Measurements from ENCODE around the gene CEP131. TPM values are rescaled to one million over a fixed set of nuclear protein-coding genes. Genes with fewer than 3 reads are reported as not detected.

Gene CEP131
- total RNA-seq = 7.5 and 12.0 TPM in 2 replicates

DNA sequence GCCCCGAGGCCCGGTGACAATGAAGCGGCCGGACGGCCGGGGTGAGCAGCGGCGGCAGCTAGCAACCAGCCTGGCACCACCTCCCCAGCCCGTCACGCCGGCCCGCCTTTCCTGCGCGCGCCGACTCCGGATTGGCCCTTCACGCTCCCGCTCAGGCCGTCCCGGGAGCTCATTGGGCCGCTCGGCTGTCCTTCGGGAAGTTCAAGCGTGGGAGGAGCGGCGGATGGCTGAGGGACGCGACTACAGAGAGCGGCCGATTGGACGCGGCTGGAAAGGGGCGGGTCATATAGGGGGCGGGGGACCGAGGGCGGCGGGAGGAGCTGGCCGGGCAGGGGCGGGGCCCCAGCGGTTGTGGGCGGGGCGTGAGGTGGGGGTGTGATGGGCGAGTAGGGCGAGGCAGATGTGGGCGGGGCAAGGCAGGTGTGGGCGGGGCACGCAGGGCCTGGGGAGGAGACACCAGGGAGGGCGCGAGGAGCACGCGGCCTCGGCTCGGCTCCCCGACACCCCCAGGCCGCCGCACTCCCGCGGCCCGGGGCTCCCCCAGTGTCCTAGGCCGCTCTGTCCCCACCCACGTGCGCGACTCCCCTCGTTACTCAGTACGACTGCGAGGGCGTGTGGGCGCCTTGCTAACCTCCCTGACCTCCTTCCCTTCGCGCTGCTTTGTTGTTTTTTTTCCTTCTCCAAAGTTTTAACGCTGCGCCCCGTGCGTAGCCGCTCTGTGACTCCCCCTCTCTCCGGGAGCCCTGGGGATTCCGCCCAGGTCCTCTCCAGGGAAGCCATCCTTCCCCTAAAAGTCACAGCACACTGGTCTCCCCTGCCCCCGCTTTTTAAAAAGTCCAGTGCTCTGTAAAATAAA lies at the start of gene CEP131:
Gene CEP131 (minus strand): TSS at position 60 of the 856 bp plus-strand sequence. CDS start 2,909 bp downstream, outside the sequence.

DNA sequence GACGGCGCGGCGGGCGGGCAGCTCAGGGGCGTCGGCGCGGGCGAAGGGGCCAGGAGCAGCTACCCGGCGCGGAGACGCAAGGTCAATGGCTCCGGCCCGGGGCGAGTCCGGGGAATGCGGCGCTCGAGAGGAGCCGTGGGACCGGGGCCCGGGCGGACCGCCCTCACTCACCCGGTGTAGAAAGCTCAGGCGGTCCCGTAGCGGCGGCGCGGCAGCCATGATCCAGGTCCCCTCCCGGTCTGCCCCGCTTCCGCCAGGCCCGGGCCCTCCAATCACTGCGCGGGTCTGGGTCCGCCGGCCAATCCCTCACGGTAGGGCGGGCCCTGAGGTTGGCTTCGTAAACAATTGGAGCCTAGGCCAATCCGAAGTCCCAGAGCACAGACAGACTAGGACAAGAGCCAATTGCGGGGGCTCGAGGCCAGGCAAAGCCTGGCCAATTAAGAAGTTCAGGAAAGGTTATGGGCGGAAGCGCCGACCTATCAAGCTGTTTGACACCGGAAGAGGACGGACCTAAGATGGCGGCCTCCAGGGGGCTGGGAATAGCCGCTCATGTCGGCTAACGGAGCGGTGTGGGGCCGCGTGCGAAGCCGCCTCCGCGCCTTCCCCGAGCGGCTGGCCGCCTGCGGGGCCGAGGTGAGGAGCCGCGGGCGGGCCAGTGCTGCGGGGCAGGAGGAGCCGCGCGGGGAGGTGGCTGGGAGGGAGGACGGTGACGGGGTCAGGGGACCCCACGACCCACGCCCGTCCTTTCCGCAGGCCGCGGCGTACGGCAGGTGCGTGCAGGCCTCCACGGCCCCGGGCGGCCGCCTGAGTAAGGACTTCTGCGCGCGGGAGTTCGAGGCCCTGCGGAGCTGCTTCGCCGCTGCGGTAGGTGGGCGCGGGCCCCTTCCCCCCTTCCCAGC lies 16.3 kb upstream of the CEP131 start, which contains the start of the genes NDUFAF8 and TEPSIN:
Gene NDUFAF8 (plus strand): TSS at position 504 of the 899 bp plus-strand sequence. CDS start 46 bp downstream, at position 550.
Gene TEPSIN (minus strand): TSS at position 241 of the 899 bp plus-strand sequence. CDS start 22 bp downstream, at position 219.

DNA sequence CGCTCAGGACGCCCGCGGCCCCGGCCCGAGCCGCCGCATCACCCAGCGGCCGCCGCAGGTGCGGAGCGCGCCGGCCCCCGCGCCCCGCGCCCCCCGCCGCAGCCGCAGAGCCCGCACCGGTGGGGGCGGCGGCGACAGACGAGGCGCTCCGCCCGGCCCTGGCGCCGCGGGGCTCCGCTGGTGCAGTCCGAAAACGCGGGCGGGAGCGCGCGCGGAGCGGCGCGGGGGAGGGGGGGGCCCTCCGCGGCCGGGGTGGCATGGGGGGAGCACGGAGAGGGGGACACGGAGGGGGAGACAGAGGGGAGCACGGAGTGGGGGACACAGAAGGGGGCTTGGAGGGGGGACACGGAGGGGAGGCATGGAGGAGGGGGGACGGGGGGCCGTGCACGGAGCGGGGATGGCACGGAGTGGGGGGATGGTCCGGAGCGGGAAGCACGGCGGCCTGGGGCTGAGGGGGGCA lies 56.7 kb downstream of the CEP131 start, which contains the start of gene AATK:
Gene AATK (minus strand): TSS at position 189 of the 460 bp plus-strand sequence. CDS start 229 bp downstream, outside the sequence.

DNA sequence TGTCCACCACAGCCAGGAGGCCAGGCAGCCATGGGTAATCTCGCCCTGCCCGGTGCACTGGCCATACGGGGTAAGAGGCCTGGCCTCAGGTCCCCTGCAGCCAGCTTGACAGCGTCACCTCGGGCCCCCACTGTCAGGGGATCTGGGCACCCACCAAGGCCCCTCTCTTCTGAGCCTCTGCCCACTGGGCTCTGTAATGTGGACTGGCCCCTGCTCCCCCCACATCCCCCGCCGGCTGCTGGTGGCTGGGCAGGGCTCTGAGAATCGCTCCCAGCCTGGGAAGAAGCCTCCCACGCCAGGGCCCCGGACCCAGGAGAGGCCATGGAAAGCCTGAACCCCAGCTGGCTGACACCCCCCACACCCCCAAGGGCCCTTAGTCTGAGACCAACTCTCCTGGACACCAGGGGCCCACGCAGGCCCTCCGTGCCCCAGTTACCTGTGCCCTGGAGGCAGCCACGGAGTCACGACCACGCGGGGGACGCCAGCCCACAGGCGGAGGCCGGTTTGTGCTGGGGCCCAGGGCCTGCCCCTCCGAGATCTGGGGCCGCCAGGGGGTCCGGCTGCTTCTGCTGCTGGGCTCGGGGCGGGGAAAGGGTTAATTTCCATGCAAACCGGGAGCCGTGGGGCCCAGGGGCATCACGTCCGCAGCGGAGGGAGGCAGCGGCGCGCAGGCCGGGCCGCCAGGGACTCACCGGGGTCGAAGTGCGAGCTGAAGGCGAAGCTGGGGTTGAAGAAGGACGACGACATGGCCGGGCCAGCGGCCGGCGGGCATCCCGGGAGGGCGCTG lies 57.3 kb downstream of the CEP131 start, which contains the start of gene PVALEF:
Gene PVALEF (plus strand): TSS at position 262 of the 787 bp plus-strand sequence. CDS start 15,720 bp downstream, outside the sequence.

Other genes with a start within 250 kb of the CEP131 start
- 5.5 and 11.5 TPM in 2 replicates for gene CHMP6, start 231.1 kb downstream of the CEP131 start, total RNA-seq
- 36.2 and 94.8 TPM in 2 replicates for gene BAIAP2, start 187.8 kb downstream of the CEP131 start, total RNA-seq
- gene PVALEF, start 57.5 kb downstream of the CEP131 start, total RNA-seq = not detected in 2 replicates
- gene AATK, start 56.7 kb downstream of the CEP131 start, total RNA-seq = 0.34 and 0.64 TPM in 2 replicates
- gene TEPSIN, start 16.1 kb upstream of the CEP131 start, total RNA-seq = 5.8 and 11.3 TPM in 2 replicates
- 31.7 and 57.4 TPM in 2 replicates for gene NDUFAF8, start 16.4 kb upstream of the CEP131 start, total RNA-seq
- 35.2 and 81.4 TPM in 2 replicates for gene SLC38A10, start 72.3 kb upstream of the CEP131 start, total RNA-seq
- gene BAHCC1, start 172.5 kb upstream of the CEP131 start, total RNA-seq = 0.68 and 7.5 TPM in 2 replicates